IMR-90 (cell line): ENCODE measurements around the gene BICD2. TPM values are rescaled to one million over a fixed set of nuclear protein-coding genes. Genes with fewer than 3 reads are reported as not detected.

Experiments used
- ATAC-seq: fragments of 200-7000 bp; cut with Tn5 transposase; 2 replicates; pipeline ENCODE4 v1.9.1; 2020; ENCODE audit warnings: low read depth, mild to moderate bottlenecking, moderate library complexity
- BruUV-seq: library from RNA; stranded (reverse); fragments of 400-500 nt; replicated peaks from 2 replicates; lab custom pipeline; 2021; lab: Mats Ljungman, UMichigan
- CTCF ChIA-PET: fragments of 300-600 bp; formaldehyde crosslinking; extraction: SDS; loops from one replicate; lab custom pipeline; 2021; ENCODE audit warnings: antibody characterized with exemption; lab: Yijun Ruan, JAX
- POLR2A ChIA-PET: fragments of 300-600 bp; sonication (Branson Sonifier 250); formaldehyde crosslinking; loops from one replicate; lab custom pipeline; 2022; ENCODE audit warnings: antibody characterized with exemption; ENCODE audit not compliant: unreplicated experiment; lab: Charles Lee
- DNase-seq: peaks from one replicate; pipeline ENCODE4 v3.0.0; 2013
- H2AFZ ChIP-seq: replicated peaks from 2 replicates; pipeline ENCODE3; 2013; ENCODE audit warnings: low read length, mild to moderate bottlenecking; ENCODE audit not compliant: poor library complexity
- H2AK5ac ChIP-seq: 2 replicates; pipeline ENCODE4 v1.6.1; 2013; ENCODE audit warnings: low read depth, low read length, inconsistent platforms
- H2AK9ac ChIP-seq: replicated peaks from 2 replicates; pipeline ENCODE3; 2013; ENCODE audit warnings: mild to moderate bottlenecking, low read depth, low read length, moderate library complexity; ENCODE audit not compliant: poor library complexity
- H2BK120ac ChIP-seq: 2 replicates; pipeline ENCODE4 v1.6.1; 2013; ENCODE audit warnings: low read depth, low read length, inconsistent platforms
- H2BK15ac ChIP-seq: 3 replicates; pipeline ENCODE4 v1.6.1; 2013; ENCODE audit warnings: low read depth, low read length, inconsistent platforms
- H2BK20ac ChIP-seq: 2 replicates; pipeline ENCODE4 v1.6.1; 2013; ENCODE audit warnings: low read depth, mild to moderate bottlenecking, inconsistent platforms, low read length, moderate library complexity
- H2BK5ac ChIP-seq: 2 replicates; pipeline ENCODE4 v1.6.1; 2013; ENCODE audit warnings: mild to moderate bottlenecking, low read depth, low read length, inconsistent platforms; ENCODE audit not compliant: poor library complexity, severe bottlenecking
- H3K14ac ChIP-seq: replicated peaks from 2 replicates; pipeline ENCODE4 v1.6.1; 2013; ENCODE audit warnings: low read depth, low read length, inconsistent platforms
- H3K18ac ChIP-seq: 2 replicates; pipeline ENCODE4 v1.6.1; 2013; ENCODE audit warnings: low read depth, low read length, control low read depth
- H3K23ac ChIP-seq: 2 replicates; pipeline ENCODE4 v1.6.1; 2013; ENCODE audit warnings: low read depth, low read length, inconsistent platforms
- H3K27ac ChIP-seq: 2 replicates; pipeline ENCODE4 v1.5.1; 2013; ENCODE audit warnings: mild to moderate bottlenecking, control low read depth, low read length; ENCODE audit not compliant: insufficient read depth
- H3K27me3 ChIP-seq: 2 replicates; pipeline ENCODE4 v1.6.1; 2013; ENCODE audit warnings: low read length; ENCODE audit not compliant: control insufficient read depth, insufficient read depth
- H3K36me3 ChIP-seq: 2 replicates; pipeline ENCODE4 v1.6.1; 2013; ENCODE audit warnings: low read length, mixed read lengths; ENCODE audit not compliant: control insufficient read depth, insufficient read depth
- H3K4ac ChIP-seq: 2 replicates; pipeline ENCODE4 v1.6.1; 2013; ENCODE audit warnings: low read depth, low read length, inconsistent platforms
- H3K4me1 ChIP-seq: 2 replicates; pipeline ENCODE4 v1.6.1; 2013; ENCODE audit warnings: low read length, mixed read lengths; ENCODE audit not compliant: control insufficient read depth, insufficient read depth
- H3K4me2 ChIP-seq: 2 replicates; pipeline ENCODE4 v1.6.1; 2013; ENCODE audit warnings: low read depth, mild to moderate bottlenecking, control low read depth, low read length, moderate library complexity
- H3K4me3 ChIP-seq: 2 replicates; pipeline ENCODE4 v1.5.1; 2013; ENCODE audit warnings: low read depth, mild to moderate bottlenecking, control low read depth, low read length, moderate library complexity; ENCODE audit not compliant: insufficient read depth
- H3K56ac ChIP-seq: 2 replicates; pipeline ENCODE4 v1.6.1; 2013; ENCODE audit warnings: low read length, inconsistent platforms; ENCODE audit not compliant: insufficient read depth; ENCODE audit errors: extremely low read depth
- H3K79me1 ChIP-seq, 2 experiments: 2 replicates each; pipeline ENCODE4 v1.6.1; 2013; ENCODE audit warnings: low read length in 2 of 2, inconsistent platforms in 1 of 2, low read depth in 1 of 2
- H3K9ac ChIP-seq: 2 replicates; pipeline ENCODE4 v1.6.1; 2013; ENCODE audit warnings: low read depth, low read length, control low read depth
- H3K9me1 ChIP-seq: 2 replicates; pipeline ENCODE4 v1.6.1; 2013; ENCODE audit warnings: low read length, inconsistent platforms; ENCODE audit not compliant: insufficient read depth
- H3K9me3 ChIP-seq: 2 replicates; pipeline ENCODE4 v1.6.1; 2013; ENCODE audit warnings: low read length; ENCODE audit not compliant: control insufficient read depth, insufficient read depth
- H4K20me1 ChIP-seq: 2 replicates; pipeline ENCODE4 v1.6.1; 2013; ENCODE audit warnings: low read length, inconsistent platforms; ENCODE audit not compliant: insufficient read depth
- H4K5ac ChIP-seq: 2 replicates; pipeline ENCODE4 v1.6.1; 2013; ENCODE audit warnings: mild to moderate bottlenecking, low read depth, low read length, control low read depth
- H4K8ac ChIP-seq, 2 experiments: 2 replicates each; pipeline ENCODE4 v1.6.1; 2013; ENCODE audit warnings: low read depth in 2 of 2, low read length in 2 of 2, control low read depth in 1 of 2, inconsistent platforms in 1 of 2
- H4K91ac ChIP-seq: 2 replicates; pipeline ENCODE4 v1.6.1; 2013; ENCODE audit warnings: low read depth, low read length, inconsistent platforms; ENCODE audit not compliant: insufficient read depth
- BHLHE40 ChIP-seq: fragments of 150-350 bp; IDR thresholded peaks from 2 replicates; pipeline ENCODE4 v1.6.1; 2016; ENCODE audit warnings: mild to moderate bottlenecking, low read depth, low read length
- CEBPB ChIP-seq: IDR thresholded peaks from 2 replicates; pipeline ENCODE4 v1.6.1; 2012; ENCODE audit warnings: low read depth, low read length, improper control_type of control experiment
- CHD1 ChIP-seq: IDR thresholded peaks from 2 replicates; pipeline ENCODE4 v1.6.1; 2012; ENCODE audit warnings: low read depth, low read length, improper control_type of control experiment
- FOS ChIP-seq: fragments of 150-350 bp; IDR thresholded peaks from 2 replicates; pipeline ENCODE4 v1.6.1; 2016; ENCODE audit warnings: low read depth, low read length
- MAFK ChIP-seq: IDR thresholded peaks from 2 replicates; pipeline ENCODE4 v1.6.1; 2012; ENCODE audit warnings: low read depth, low read length, improper control_type of control experiment
- MAZ ChIP-seq: IDR thresholded peaks from 2 replicates; pipeline ENCODE4 v1.6.1; 2012; ENCODE audit warnings: low read depth, mild to moderate bottlenecking, low read length, improper control_type of control experiment, moderate library complexity, borderline replicate concordance
- NFE2L2 ChIP-seq: fragments of 150-350 bp; IDR thresholded peaks from 2 replicates; pipeline ENCODE4 v1.6.1; 2016; ENCODE audit warnings: low read depth, mild to moderate bottlenecking, low read length
- POLR2A ChIP-seq: IDR thresholded peaks from 2 replicates; pipeline ENCODE4 v1.6.1; 2012; ENCODE audit warnings: mild to moderate bottlenecking, low read depth, low read length
- RAD21 ChIP-seq: IDR thresholded peaks from 2 replicates; pipeline ENCODE4 v1.6.1; 2012; ENCODE audit warnings: low read length, improper control_type of control experiment
- RCOR1 ChIP-seq: IDR thresholded peaks from 2 replicates; pipeline ENCODE4 v1.6.1; 2012; ENCODE audit warnings: mild to moderate bottlenecking, low read length, improper control_type of control experiment; ENCODE audit not compliant: insufficient replicate concordance
- RFX5 ChIP-seq: IDR thresholded peaks from 2 replicates; pipeline ENCODE4 v1.8.0; 2012; ENCODE audit warnings: low read depth, mild to moderate bottlenecking, low read length, moderate library complexity
- USF2 ChIP-seq: fragments of 150-350 bp; IDR thresholded peaks from 2 replicates; pipeline ENCODE4 v1.6.1; 2017; ENCODE audit warnings: mild to moderate bottlenecking, antibody characterized with exemption, low read length, low read depth
- WGBS, 2 experiments: methylation state at CpG; one replicate each; pipeline versions ENCODE4 v1.1.5 to v1.1.7; 2013; ENCODE audit warnings: missing lambda C conversion rate in 2 of 2; ENCODE audit not compliant: insufficient read length in 1 of 2; ENCODE audit errors: extremely low coverage in 2 of 2; 5-methylcytosine and 5-hydroxymethylcytosine counted together
- dilution Hi-C: fragments of 300-500 bp; cut with HindIII; formaldehyde crosslinking; loops from one replicate; pipeline ENCODE4 v1.14.3; 2018; ENCODE audit warnings: low sequenced_read_pairs; ENCODE audit not compliant: unreplicated experiment
- in situ Hi-C: fragments of 300-500 bp; cut with MboI; formaldehyde crosslinking; loops from 3 replicates; pipeline ENCODE4 v1.14.3; 2019; ENCODE audit warnings: low sequenced_read_pairs, inconsistent platforms, mixed read lengths
- intact Hi-C: fragments of 100-400 bp; cut with micrococcal nuclease; formaldehyde crosslinking; loops from 2 replicates; pipeline ENCODE4 v1.10.0; 2022
- polyA plus RNA-seq, 3 experiments: library from polyadenylated mRNA; depleted of rRNA; stranded (reverse); fragments of >200 nt; gene quantifications; 2 replicates each; pipeline ENCODE4 v1.2.3, GENCODE V29; 2012; ENCODE audit warnings: low replicate concordance in 1 of 3
- total RNA-seq: library from RNA; depleted of rRNA; stranded (reverse); fragments of >200 nt; gene quantifications from 2 replicates; pipeline ENCODE4 v1.2.3, GENCODE V29; 2012
- TF ChIP-seq, protein P1 (sequence below): fragments of 150-350 bp; IDR thresholded peaks from 2 replicates; pipeline ENCODE4 v1.6.1; 2016; ENCODE audit warnings: low read depth, mild to moderate bottlenecking, low read length, moderate library complexity, borderline replicate concordance
- TF ChIP-seq, protein P2 (sequence below): conservative IDR thresholded peaks from 2 replicates; pipeline ENCODE4 v1.5.1; 2012; ENCODE audit warnings: mild to moderate bottlenecking, low read depth, low read length, improper control_type of control experiment

BICD2 gene
- total and polyA plus RNA-seq, 2 of the 4 experiments (the other 2 are of a cell fraction), result 21.5 to 35.7 TPM

- in situ Hi-C loops, result no loop called here
- H4K8ac ChIP-seq, result no peak overlapping the region
- H2AK9ac ChIP-seq, result no peak overlapping the region
- H3K27ac ChIP-seq, result no peak overlapping the region
- 5% methylated on average over 57 of the region's 76 CpGs; no CpG with 5 or more reads in 1 of the 2 experiments for WGBS, 2 experiments
- no peak overlapping the region for H3K4me3 ChIP-seq
- ChIA-PET CTCF (interaction anchor here (0.6 to 1.4 kb wide), 2 partner anchors 17 to 52 kb away, joined by 3 to 4 read pairs; no protein-coding TSS in a partner anchor), POLR2A (no interaction called here)
- DNase-seq, result no peak
- no peak overlapping the region for H2AK5ac ChIP-seq
- H3K36me3 ChIP-seq, result no peaks in the 10 kb centered on the region
- H2BK20ac ChIP-seq, result no peak overlapping the region
- H3K9me1 ChIP-seq, result 0 out of 2 replicates have a peak, but pooled peaks cover 10% of the 10 kb centered on the region
- no peaks in the 10 kb centered on the region for H3K79me1 ChIP-seq
- ATAC-seq, result peak; percentile 4; the same call in 1 of the 2 replicates
- H2BK15ac ChIP-seq, result no peak overlapping the region
- H3K14ac ChIP-seq, result no peak overlapping the region
- H3K56ac ChIP-seq, result no peak overlapping the region
- H3K27me3 ChIP-seq, result peaks cover 67% of the 10 kb centered on the region
- no peak overlapping the region for H4K91ac ChIP-seq
- no peak overlapping the region for H4K5ac ChIP-seq
- intact Hi-C loops, result no loop called here
- no TSS peak for BruUV-seq
- no peak overlapping the region for H3K4ac ChIP-seq
- H2AFZ ChIP-seq, result no peak overlapping the region
- no peaks in the 10 kb centered on the region for H4K20me1 ChIP-seq
- H3K18ac ChIP-seq, result no peak overlapping the region
- no peaks in the 10 kb centered on the region; the same call in 1 of the 2 replicates for H3K9me3 ChIP-seq
- H3K9ac ChIP-seq, result no peak overlapping the region
- no peak overlapping the region for H2BK5ac ChIP-seq
- H3K4me2 ChIP-seq, result no peak overlapping the region
- H3K23ac ChIP-seq, result no peak overlapping the region
- H3K4me1 ChIP-seq, result peaks cover 1% of the 10 kb centered on the region; the same call in 1 of the 2 replicates
- dilution Hi-C loops, result no loop called here
- no peak overlapping the region for H2BK120ac ChIP-seq
- no peak for TF ChIP-seq NFE2L2
- TF ChIP-seq FOS, result no peak
- TF ChIP-seq, protein P1, sequence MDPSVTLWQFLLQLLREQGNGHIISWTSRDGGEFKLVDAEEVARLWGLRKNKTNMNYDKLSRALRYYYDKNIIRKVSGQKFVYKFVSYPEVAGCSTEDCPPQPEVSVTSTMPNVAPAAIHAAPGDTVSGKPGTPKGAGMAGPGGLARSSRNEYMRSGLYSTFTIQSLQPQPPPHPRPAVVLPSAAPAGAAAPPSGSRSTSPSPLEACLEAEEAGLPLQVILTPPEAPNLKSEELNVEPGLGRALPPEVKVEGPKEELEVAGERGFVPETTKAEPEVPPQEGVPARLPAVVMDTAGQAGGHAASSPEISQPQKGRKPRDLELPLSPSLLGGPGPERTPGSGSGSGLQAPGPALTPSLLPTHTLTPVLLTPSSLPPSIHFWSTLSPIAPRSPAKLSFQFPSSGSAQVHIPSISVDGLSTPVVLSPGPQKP, result no peak
- TF ChIP-seq BHLHE40, result no peak
- no peak for TF ChIP-seq MAZ
- no peak for TF ChIP-seq USF2
- no peak for TF ChIP-seq MAFK
- TF ChIP-seq RAD21, result no peak
- TF ChIP-seq RCOR1, result no peak
- TF ChIP-seq CEBPB, result no peak
- no peak for TF ChIP-seq RFX5
- TF ChIP-seq, protein P2, sequence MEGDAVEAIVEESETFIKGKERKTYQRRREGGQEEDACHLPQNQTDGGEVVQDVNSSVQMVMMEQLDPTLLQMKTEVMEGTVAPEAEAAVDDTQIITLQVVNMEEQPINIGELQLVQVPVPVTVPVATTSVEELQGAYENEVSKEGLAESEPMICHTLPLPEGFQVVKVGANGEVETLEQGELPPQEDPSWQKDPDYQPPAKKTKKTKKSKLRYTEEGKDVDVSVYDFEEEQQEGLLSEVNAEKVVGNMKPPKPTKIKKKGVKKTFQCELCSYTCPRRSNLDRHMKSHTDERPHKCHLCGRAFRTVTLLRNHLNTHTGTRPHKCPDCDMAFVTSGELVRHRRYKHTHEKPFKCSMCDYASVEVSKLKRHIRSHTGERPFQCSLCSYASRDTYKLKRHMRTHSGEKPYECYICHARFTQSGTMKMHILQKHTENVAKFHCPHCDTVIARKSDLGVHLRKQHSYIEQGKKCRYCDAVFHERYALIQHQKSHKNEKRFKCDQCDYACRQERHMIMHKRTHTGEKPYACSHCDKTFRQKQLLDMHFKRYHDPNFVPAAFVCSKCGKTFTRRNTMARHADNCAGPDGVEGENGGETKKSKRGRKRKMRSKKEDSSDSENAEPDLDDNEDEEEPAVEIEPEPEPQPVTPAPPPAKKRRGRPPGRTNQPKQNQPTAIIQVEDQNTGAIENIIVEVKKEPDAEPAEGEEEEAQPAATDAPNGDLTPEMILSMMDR, result no peak
- TF ChIP-seq POLR2A, result no peak
- no peak for TF ChIP-seq CHD1
Measured at GRCh38 chr9:92807757-92808725, 43.4 kb upstream of the BICD2 start.
